C4-2B (cell line): ENCODE measurements around the gene SRBD1.

ENCODE experiments used
- H3K27ac ChIP-seq: fragments of 450-650 bp; 2 replicates; pipeline ENCODE4 v1.5.1; 2017
- ZFX ChIP-seq: fragments of 450-650 bp; IDR thresholded peaks from 2 replicates; pipeline ENCODE4 v1.6.1; 2017
- TF ChIP-seq, protein P1 (sequence below): fragments of 450-650 bp; conservative IDR thresholded peaks from 2 replicates; pipeline ENCODE4 v1.5.1; 2017; ENCODE audit warnings: mild to moderate bottlenecking

Gene SRBD1

DNA sequence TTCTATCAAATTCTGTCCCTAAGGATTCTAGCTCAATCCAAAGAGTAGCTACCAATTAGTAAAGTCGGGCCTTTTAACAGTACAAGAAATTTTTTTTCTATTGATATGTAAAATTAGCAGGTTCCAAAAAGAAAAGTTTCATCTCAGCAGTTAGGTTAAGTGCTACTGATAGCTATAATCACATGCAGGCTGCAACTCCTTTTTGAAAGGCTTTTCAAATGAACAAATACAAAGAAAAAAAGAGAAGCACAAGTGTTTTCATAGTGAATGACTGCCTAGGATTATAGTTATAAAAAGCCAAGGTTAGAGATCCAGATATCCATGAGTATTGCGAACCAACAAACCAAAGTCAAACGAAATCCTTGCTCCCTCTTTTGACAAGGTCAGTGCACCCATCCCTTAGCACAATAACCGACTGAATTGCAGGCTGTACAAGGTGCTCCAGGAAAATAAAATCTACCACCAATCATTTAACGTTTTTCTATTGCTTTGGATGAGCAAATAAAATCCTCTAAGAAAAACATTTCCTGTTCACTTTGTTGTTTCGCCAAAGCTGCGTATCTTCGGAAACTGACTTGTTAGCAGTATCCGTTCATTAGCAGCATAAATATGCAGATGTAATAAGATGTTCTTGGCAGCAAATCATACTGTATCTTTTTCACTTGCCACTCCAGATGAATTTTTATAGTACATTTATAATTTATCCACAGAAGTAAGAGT is 100.2 kb downstream of the SRBD1 start:
- TF ChIP-seq, protein P1, sequence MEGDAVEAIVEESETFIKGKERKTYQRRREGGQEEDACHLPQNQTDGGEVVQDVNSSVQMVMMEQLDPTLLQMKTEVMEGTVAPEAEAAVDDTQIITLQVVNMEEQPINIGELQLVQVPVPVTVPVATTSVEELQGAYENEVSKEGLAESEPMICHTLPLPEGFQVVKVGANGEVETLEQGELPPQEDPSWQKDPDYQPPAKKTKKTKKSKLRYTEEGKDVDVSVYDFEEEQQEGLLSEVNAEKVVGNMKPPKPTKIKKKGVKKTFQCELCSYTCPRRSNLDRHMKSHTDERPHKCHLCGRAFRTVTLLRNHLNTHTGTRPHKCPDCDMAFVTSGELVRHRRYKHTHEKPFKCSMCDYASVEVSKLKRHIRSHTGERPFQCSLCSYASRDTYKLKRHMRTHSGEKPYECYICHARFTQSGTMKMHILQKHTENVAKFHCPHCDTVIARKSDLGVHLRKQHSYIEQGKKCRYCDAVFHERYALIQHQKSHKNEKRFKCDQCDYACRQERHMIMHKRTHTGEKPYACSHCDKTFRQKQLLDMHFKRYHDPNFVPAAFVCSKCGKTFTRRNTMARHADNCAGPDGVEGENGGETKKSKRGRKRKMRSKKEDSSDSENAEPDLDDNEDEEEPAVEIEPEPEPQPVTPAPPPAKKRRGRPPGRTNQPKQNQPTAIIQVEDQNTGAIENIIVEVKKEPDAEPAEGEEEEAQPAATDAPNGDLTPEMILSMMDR, result no peak
- TF ChIP-seq ZFX, result no peak
- H3K27ac ChIP-seq, result no peak overlapping the region

DNA sequence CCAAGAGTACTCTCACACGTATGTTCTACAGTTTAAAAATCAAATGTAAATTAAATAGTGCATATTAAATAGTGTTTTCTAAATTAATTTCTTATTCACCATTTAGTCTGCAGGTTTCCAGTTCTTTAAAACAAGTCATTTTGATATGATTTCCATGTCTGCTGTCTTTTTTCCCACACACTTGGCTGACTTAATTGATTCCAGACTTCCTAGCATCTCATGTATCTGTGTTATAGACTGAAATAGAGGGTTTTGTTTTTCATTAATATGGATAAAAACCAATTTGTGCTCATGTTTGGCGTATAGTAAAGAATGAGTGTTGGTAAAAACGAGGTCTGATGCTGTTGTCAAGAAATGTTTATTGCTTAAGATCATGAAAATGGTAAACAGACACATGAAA is 104.3 kb downstream of the SRBD1 start:
- no peak overlapping the region for H3K27ac ChIP-seq
- TF ChIP-seq, protein P1, result no peak
- TF ChIP-seq ZFX, result no peak

DNA sequence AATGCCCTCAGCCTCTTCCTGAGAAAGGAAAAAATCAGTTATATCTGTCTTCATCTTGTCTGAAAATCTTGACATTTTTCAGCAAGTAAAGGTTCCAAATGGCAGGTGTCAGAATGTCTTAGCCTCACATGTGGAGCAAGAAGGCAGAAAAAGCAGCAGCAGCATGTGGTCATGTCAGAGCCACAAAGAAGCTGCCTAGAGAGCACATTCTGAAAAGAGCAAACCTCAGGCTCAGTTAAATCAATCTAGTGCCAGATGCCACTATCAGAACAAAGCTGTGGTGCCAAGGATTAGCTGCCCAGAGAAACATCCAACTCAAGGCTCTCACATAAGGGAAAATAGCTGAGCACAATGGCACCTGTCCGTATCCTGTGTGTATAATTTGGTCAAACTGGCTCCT is 105.9 kb downstream of the SRBD1 start:
- TF ChIP-seq, protein P1, result no peak
- TF ChIP-seq ZFX, result no peak
- no peak overlapping the region for H3K27ac ChIP-seq

GRCh38 chr2:45498661-45499550 is 112.2 kb downstream of the SRBD1 start:
- TF ChIP-seq, protein P1, result no peak
- TF ChIP-seq ZFX, result no peak

GRCh38 chr2:45497355-45497754 is 113.7 kb downstream of the SRBD1 start:
- H3K27ac ChIP-seq, result no peak overlapping the region
- TF ChIP-seq, protein P1, result no peak
- TF ChIP-seq ZFX, result no peak

More at GRCh38 chr2:45498661-45499550, 112.2 kb downstream of the SRBD1 start:
- H3K27ac ChIP-seq, result no peak overlapping the region

DNA sequence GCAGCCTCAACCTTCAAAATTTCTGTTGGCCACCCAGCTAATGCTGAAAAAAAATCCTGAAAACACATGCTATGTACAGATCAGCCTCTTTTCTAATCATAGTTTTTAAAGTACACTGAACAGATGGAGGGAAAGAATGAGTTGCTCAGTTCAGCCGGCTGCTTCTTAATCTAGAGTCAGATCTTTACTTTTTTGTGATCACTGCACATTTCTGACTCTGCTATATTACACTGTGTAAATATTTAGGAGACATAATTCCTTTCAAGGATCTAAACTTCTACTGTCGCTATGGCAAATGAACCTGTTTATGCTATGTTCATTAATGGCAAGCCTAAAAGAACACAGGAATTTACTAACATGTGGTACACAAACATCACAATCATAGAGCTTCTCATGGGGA is 114.2 kb downstream of the SRBD1 start:
- TF ChIP-seq, protein P1, result no peak
- no peak for TF ChIP-seq ZFX
- H3K27ac ChIP-seq, result no peak overlapping the region

DNA sequence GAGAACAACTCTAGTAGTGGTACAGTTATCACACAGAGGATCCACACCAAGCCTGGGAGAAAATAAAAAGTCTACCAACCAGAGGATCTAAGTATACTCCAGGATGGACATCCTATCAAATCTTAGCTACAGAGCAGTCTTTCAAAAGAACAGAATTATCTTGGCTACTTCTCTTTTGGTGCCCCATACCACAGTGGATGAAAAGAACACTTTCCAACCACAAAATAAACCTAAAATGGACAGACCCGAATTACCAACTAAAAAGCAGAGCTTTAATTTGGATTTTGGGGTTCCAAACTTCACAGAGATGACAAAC is 116.1 kb downstream of the SRBD1 start:
- TF ChIP-seq ZFX, result no peak
- TF ChIP-seq, protein P1, result peak; percentile 41
- H3K27ac ChIP-seq, result no peak overlapping the region
